PC-9 (cell line): ENCODE measurements around the gene RGS6. TPM values are rescaled to one million over a fixed set of nuclear protein-coding genes. Genes with fewer than 3 reads are reported as not detected.

Experiments used
- BruUV-seq: library from RNA; stranded (reverse); fragments of 400-500 nt; replicated peaks from 2 replicates; lab custom pipeline; 2021; lab: Mats Ljungman, UMichigan
- CTCF ChIA-PET: fragments of 300-600 bp; sonication (Branson Sonifier 250); formaldehyde crosslinking; loops from one replicate; lab custom pipeline; 2022; ENCODE audit warnings: antibody characterized with exemption; lab: Charles Lee
- POLR2A ChIA-PET: fragments of 300-600 bp; sonication (Branson Sonifier 250); formaldehyde crosslinking; loops from one replicate; lab custom pipeline; 2022; ENCODE audit warnings: antibody characterized with exemption; ENCODE audit not compliant: unreplicated experiment; lab: Charles Lee
- DNase-seq, 2 experiments: peaks; one replicate each; pipeline versions ENCODE4 v3.0.0 to v3.0.0-alpha.2; 2015 to 2022; ENCODE audit warnings: mixed read lengths in 1 of 2
- H2AFZ ChIP-seq: fragments of 200-600 bp; sonication (generic); 2 replicates; pipeline ENCODE4 v1.8.1; 2017; ENCODE audit warnings: antibody characterized with exemption
- H3F3A ChIP-seq: fragments of 200-600 bp; sonication (generic); 2 replicates; pipeline ENCODE4 v1.8.1; 2017; ENCODE audit warnings: antibody characterized with exemption, mild to moderate bottlenecking, low read depth; ENCODE audit not compliant: insufficient read depth
- H3K27ac ChIP-seq: fragments of 200-600 bp; sonication (generic); 2 replicates; pipeline ENCODE4 v1.6.1; 2016; ENCODE audit warnings: mixed run types
- H3K27me3 ChIP-seq: fragments of 200-600 bp; sonication (generic); 2 replicates; pipeline ENCODE4 v1.6.1; 2016; ENCODE audit warnings: low read depth, mixed run types; ENCODE audit not compliant: insufficient read depth
- H3K36me3 ChIP-seq: fragments of 200-600 bp; sonication (generic); 2 replicates; pipeline ENCODE4 v1.6.1; 2016; ENCODE audit warnings: low read depth, mixed run types
- H3K4me1 ChIP-seq: fragments of 200-600 bp; sonication (generic); replicated peaks from 2 replicates; pipeline ENCODE4 v1.6.1; 2016; ENCODE audit warnings: mixed run types; ENCODE audit not compliant: insufficient read depth
- H3K4me2 ChIP-seq: fragments of 200-600 bp; sonication (generic); 2 replicates; pipeline ENCODE4 v1.6.1; 2017; ENCODE audit warnings: mixed run types
- H3K4me3 ChIP-seq: fragments of 200-600 bp; sonication (generic); 2 replicates; pipeline ENCODE4 v1.6.1; 2016; ENCODE audit warnings: mixed run types
- H3K79me2 ChIP-seq: fragments of 200-600 bp; sonication (generic); 2 replicates; pipeline ENCODE4 v1.6.1; 2017; ENCODE audit warnings: low read depth, mixed run types
- H3K9me2 ChIP-seq: fragments of 200-600 bp; sonication (generic); 2 replicates; pipeline ENCODE4 v1.8.1; 2017; ENCODE audit warnings: mild to moderate bottlenecking; ENCODE audit not compliant: insufficient read depth
- H3K9me3 ChIP-seq: fragments of 200-600 bp; sonication (generic); 2 replicates; pipeline ENCODE4 v1.8.1; 2016; ENCODE audit warnings: low read depth; ENCODE audit not compliant: insufficient read depth
- H4K20me1 ChIP-seq: fragments of 200-600 bp; sonication (generic); 2 replicates; pipeline ENCODE4 v1.8.1; 2017; ENCODE audit not compliant: insufficient read depth
- CTCF ChIP-seq: fragments of 200-600 bp; sonication (generic); conservative IDR thresholded peaks from 2 replicates; pipeline ENCODE4 v1.6.1; 2017; ENCODE audit warnings: mixed run types, antibody characterized with exemption, mild to moderate bottlenecking, moderate library complexity
- EZH2 ChIP-seq: fragments of 200-600 bp; sonication (generic); IDR thresholded peaks from 2 replicates; pipeline ENCODE4 v1.8.0; 2017; ENCODE audit warnings: antibody characterized with exemption, low read depth
- intact Hi-C: fragments of 100-400 bp; cut with micrococcal nuclease; formaldehyde crosslinking; loops from one replicate; pipeline ENCODE4 v1.10.0; 2022; ENCODE audit not compliant: unreplicated experiment
- total RNA-seq: library from RNA; stranded (reverse); gene quantifications from 2 replicates; pipeline ENCODE4 v1.2.3, GENCODE V29; 2021

Gene RGS6
- total RNA-seq, 1 experiment from 2014 or later, result not detected

GRCh38 chr14:72559669-72560255, 627.5 kb downstream of the RGS6 start:
- Histone ChIP-seq H3K27me3 (peaks cover 98% of the 10 kb centered on the region), H3K9me2 (no peaks in the 10 kb centered on the region), H3K4me3 (no peak overlapping the region), H3K36me3 (no peaks in the 10 kb centered on the region), H2AFZ (no peak overlapping the region), H3K79me2 (no peaks in the 10 kb centered on the region), H3F3A (no peaks in the 10 kb centered on the region), H3K4me2 (no peak overlapping the region), H3K9me3 (no peaks in the 10 kb centered on the region), H3K4me1 (no peaks in the 10 kb centered on the region), H4K20me1 (no peaks in the 10 kb centered on the region), H3K27ac (no peak overlapping the region)
- intact Hi-C loops, result no loop called here
- CTCF ChIA-PET, result interaction anchor here (0.6 kb wide), 1 partner anchor 341 kb away, joined by 3 read pairs; no protein-coding TSS in a partner anchor
- no peak for DNase-seq
- no peak for TF ChIP-seq CTCF
- no peak for TF ChIP-seq EZH2
- no TSS peak for BruUV-seq
- POLR2A ChIA-PET, result no interaction called here

- no peaks in the 10 kb centered on the region for H3K36me3 ChIP-seq
- TF ChIP-seq CTCF, result no peak
- no peak for TF ChIP-seq EZH2
- peaks cover 98% of the 10 kb centered on the region for H3K27me3 ChIP-seq
- intact Hi-C loops, result no loop called here
- no peaks in the 10 kb centered on the region for H3K4me1 ChIP-seq
- no TSS peak for BruUV-seq
- H3K4me3 ChIP-seq, result no peak overlapping the region
- no peaks in the 10 kb centered on the region for H3F3A ChIP-seq
- POLR2A ChIA-PET, result no interaction called here
- no peaks in the 10 kb centered on the region for H3K79me2 ChIP-seq
- no peaks in the 10 kb centered on the region for H4K20me1 ChIP-seq
- H3K9me2 ChIP-seq, result no peaks in the 10 kb centered on the region
- no peak overlapping the region for H3K4me2 ChIP-seq
- no peak for DNase-seq
- CTCF ChIA-PET, result no interaction called here
- H3K9me3 ChIP-seq, result no peaks in the 10 kb centered on the region
- no peak overlapping the region for H3K27ac ChIP-seq
- H2AFZ ChIP-seq, result no peak overlapping the region
These were observed 628.1 kb downstream of the RGS6 start for GRCh38 chr14:72560331-72560730.

DNA sequence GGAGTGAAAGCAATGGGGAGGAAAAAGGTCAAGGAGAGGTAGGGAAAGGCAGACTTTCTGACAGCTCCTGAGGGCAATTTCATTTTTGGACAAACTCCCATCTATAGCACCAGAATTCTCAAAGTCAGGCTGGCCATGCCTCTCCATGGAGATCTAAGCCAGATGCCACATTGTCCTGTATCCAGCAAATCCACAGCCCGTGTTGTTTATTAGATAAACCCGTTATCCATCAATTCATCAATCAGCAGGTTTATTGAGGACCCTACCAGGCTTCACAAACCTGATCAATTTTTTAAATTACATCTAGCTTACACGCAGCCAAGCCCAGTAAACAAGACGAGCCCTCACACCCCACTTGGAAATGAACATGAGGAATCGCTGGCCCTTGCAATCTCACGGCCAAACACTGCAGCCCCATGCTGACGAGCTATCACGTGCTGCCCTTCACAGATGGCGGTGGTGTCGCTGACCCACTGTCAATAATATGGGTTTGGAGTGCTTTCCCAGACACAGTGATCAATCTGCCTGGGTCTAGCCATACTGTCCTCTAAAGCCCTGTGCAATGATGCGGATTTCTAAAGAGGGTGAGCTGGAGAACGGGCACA, 628.8 kb downstream of the RGS6 start:
- intact Hi-C loops, result no loop called here
- Histone ChIP-seq H3K4me2 (no peak overlapping the region), H3K9me3 (no peaks in the 10 kb centered on the region), H3K36me3 (no peaks in the 10 kb centered on the region), H2AFZ (no peak overlapping the region), H3K9me2 (no peaks in the 10 kb centered on the region), H3K27me3 (peaks cover 98% of the 10 kb centered on the region), H3K27ac (no peak overlapping the region), H3K4me1 (no peaks in the 10 kb centered on the region), H3K79me2 (no peaks in the 10 kb centered on the region), H4K20me1 (no peaks in the 10 kb centered on the region), H3K4me3 (no peak overlapping the region), H3F3A (no peaks in the 10 kb centered on the region)
- TF ChIP-seq EZH2, result no peak
- no peak for TF ChIP-seq CTCF
- BruUV-seq, result no TSS peak
- POLR2A ChIA-PET, result no interaction called here
- CTCF ChIA-PET, result no interaction called here
- no peak for DNase-seq
